GM23338 (cell line): Measurements from ENCODE around the gene BBS1. TPM values are rescaled to one million over a fixed set of nuclear protein-coding genes. Genes with fewer than 3 reads are reported as not detected.

Experiments used
- ATAC-seq: fragments of 200-7000 bp; cut with Tn5 transposase; 3 replicates; pipeline ENCODE4 v1.9.1; 2020
- DNase-seq: peaks from one replicate; pipeline ENCODE4 v3.0.0-alpha.2; 2015; ENCODE audit warnings: low spot score
- H2AFZ ChIP-seq: fragments of 200-600 bp; sonication (generic); 2 replicates; pipeline ENCODE4 v1.8.0; 2016; ENCODE audit warnings: antibody characterized with exemption, mild to moderate bottlenecking, moderate library complexity
- H3F3A ChIP-seq: fragments of 200-600 bp; sonication (generic); replicated peaks from 2 replicates; pipeline ENCODE4 v1.8.0; 2017; ENCODE audit warnings: antibody characterized with exemption, mixed run types, low read depth
- H3K27ac ChIP-seq: fragments of 200-600 bp; sonication (generic); 2 replicates; pipeline ENCODE4 v1.6.1; 2016; ENCODE audit warnings: low read depth
- H3K27me3 ChIP-seq: fragments of 200-600 bp; sonication (generic); 2 replicates; pipeline ENCODE4 v1.8.0; 2016; ENCODE audit warnings: mild to moderate bottlenecking, mixed run types, moderate library complexity; ENCODE audit not compliant: insufficient read depth
- H3K36me3 ChIP-seq: fragments of 200-600 bp; sonication (generic); 2 replicates; pipeline ENCODE4 v1.8.0; 2016; ENCODE audit warnings: mild to moderate bottlenecking; ENCODE audit not compliant: insufficient read depth
- H3K4me1 ChIP-seq: fragments of 200-600 bp; sonication (generic); 2 replicates; pipeline ENCODE4 v1.8.0; 2016; ENCODE audit warnings: mild to moderate bottlenecking, moderate library complexity; ENCODE audit not compliant: insufficient read depth
- H3K4me2 ChIP-seq: fragments of 200-600 bp; sonication (generic); 2 replicates; pipeline ENCODE4 v1.7.1; 2017; ENCODE audit warnings: mixed run types
- H3K4me3 ChIP-seq: fragments of 200-600 bp; sonication (generic); 2 replicates; pipeline ENCODE4 v1.6.1; 2016; ENCODE audit warnings: mixed run types
- H3K79me2 ChIP-seq: fragments of 200-600 bp; sonication (generic); replicated peaks from 2 replicates; pipeline ENCODE4 v1.8.0; 2017; ENCODE audit warnings: mild to moderate bottlenecking; ENCODE audit not compliant: insufficient read depth
- H3K9me2 ChIP-seq: fragments of 200-600 bp; sonication (generic); 2 replicates; pipeline ENCODE4 v1.8.0; 2017; ENCODE audit not compliant: insufficient read depth
- H4K20me1 ChIP-seq: fragments of 200-600 bp; sonication (generic); replicated peaks from 2 replicates; pipeline ENCODE4 v1.8.0; 2017; ENCODE audit warnings: mild to moderate bottlenecking; ENCODE audit not compliant: insufficient read depth
- H3K27ac Mint-ChIP-seq: 2 replicates; pipeline ENCODE4 v1.8.0; 2020; ENCODE audit warnings: inconsistent platforms, mild to moderate bottlenecking, moderate library complexity, mixed read lengths
- H3K27me3 Mint-ChIP-seq: 3 replicates; pipeline ENCODE4 v1.8.0; 2022; ENCODE audit warnings: low read depth, mild to moderate bottlenecking, moderate library complexity, mixed read lengths, inconsistent platforms; ENCODE audit not compliant: insufficient read depth, poor library complexity
- H3K36me3 Mint-ChIP-seq: 3 replicates; pipeline ENCODE4 v1.8.0; 2021; ENCODE audit warnings: low read depth, mild to moderate bottlenecking, inconsistent platforms, moderate library complexity, mixed read lengths
- H3K4me1 Mint-ChIP-seq: 3 replicates; pipeline ENCODE4 v1.8.0; 2020; ENCODE audit warnings: mild to moderate bottlenecking, inconsistent platforms, mixed read lengths
- H3K4me3 Mint-ChIP-seq: 3 replicates; pipeline ENCODE4 v1.8.0; 2021; ENCODE audit warnings: moderate library complexity, mild to moderate bottlenecking, inconsistent platforms, mixed read lengths
- H3K9me3 Mint-ChIP-seq: 3 replicates; pipeline ENCODE4 v1.8.0; 2020; ENCODE audit warnings: moderate library complexity, mild to moderate bottlenecking, inconsistent platforms, mixed read lengths
- EZH2phosphoT487 ChIP-seq: fragments of 200-600 bp; sonication (generic); IDR thresholded peaks from one replicate; pipeline ENCODE4 v1.8.1; 2018; ENCODE audit warnings: antibody characterized with exemption; ENCODE audit not compliant: unreplicated experiment
- JUNB ChIP-seq: IDR thresholded peaks from one replicate; pipeline ENCODE4 v1.6.1; 2016; ENCODE audit warnings: antibody characterized with exemption; ENCODE audit not compliant: unreplicated experiment
- NANOG ChIP-seq: IDR thresholded peaks from 2 replicates; pipeline ENCODE4 v1.6.1; 2016; ENCODE audit warnings: antibody characterized with exemption, borderline replicate concordance
- REST ChIP-seq: IDR thresholded peaks from one replicate; pipeline ENCODE4 v1.6.1; 2018; ENCODE audit warnings: antibody characterized with exemption; ENCODE audit not compliant: unreplicated experiment
- ZNF331 ChIP-seq: fragments of 250-450 bp; sonication (Bioruptor Pico); IDR thresholded peaks from 2 replicates; pipeline ENCODE4 v1.5.0; 2020; ENCODE audit warnings: low read depth, mild to moderate bottlenecking, moderate library complexity
- ZNF462 ChIP-seq: fragments of 250-450 bp; sonication (Bioruptor Pico); IDR thresholded peaks from 2 replicates; pipeline ENCODE4 v1.5.0; 2020; ENCODE audit warnings: mild to moderate bottlenecking, moderate library complexity
- polyA plus RNA-seq: library from polyadenylated mRNA; unstranded; fragments of >200 nt; fragmentation: Nextera tagmentation; extraction: Ambion mirVana; gene quantifications from 2 replicates; pipeline ENCODE4 v1.2.1, GENCODE V29; 2016
- total RNA-seq: library from RNA; depleted of rRNA; stranded (reverse); fragments of >200 nt; shearing (Covaris generic); gene quantifications from 2 replicates; pipeline ENCODE4 v1.2.3, GENCODE V29; 2014

The BBS1 gene
- total and polyA plus RNA-seq, 2 experiments from 2014 or later, result 11.6 to 41.3 TPM

GRCh38 chr11:66562275-66562674 is 51.8 kb downstream of the BBS1 start:
- no peaks in the 10 kb centered on the region for H4K20me1 ChIP-seq
- Mint-ChIP-seq H3K27ac (no peak overlapping the region), H3K27me3 (peaks cover 17% of the 10 kb centered on the region), H3K4me1 (no peaks in the 10 kb centered on the region; the same call in 2 of the 3 replicates), H3K36me3 (peaks cover 14% of the 10 kb centered on the region), H3K9me3 (no peaks in the 10 kb centered on the region), H3K4me3 (no peak overlapping the region)
- H3K4me1 ChIP-seq, result 0 out of 2 replicates have a peak, but pooled peaks cover 4% of the 10 kb centered on the region
- no peaks in the 10 kb centered on the region for H3K9me2 ChIP-seq
- no peak overlapping the region for H3K4me3 ChIP-seq
- H2AFZ ChIP-seq, result no peak overlapping the region
- H3K79me2 ChIP-seq, result no peaks in the 10 kb centered on the region
- DNase-seq (no peak), ATAC-seq (no peak)
- no peak overlapping the region for H3K27ac ChIP-seq
- no peak overlapping the region for H3K4me2 ChIP-seq
- TF ChIP-seq NANOG (no peak), REST (no peak)
- 0 out of 2 replicates have a peak, but pooled peaks cover 3% of the 10 kb centered on the region for H3F3A ChIP-seq
- H3K27me3 ChIP-seq, result peaks cover under 1% of the 10 kb centered on the region; the same call in 1 of the 2 replicates
- H3K36me3 ChIP-seq, result no peaks in the 10 kb centered on the region

GRCh38 chr11:66562907-66563583 is 52.6 kb downstream of the BBS1 start:
- Mint-ChIP-seq H3K4me3 (no peak overlapping the region), H3K27me3 (peaks cover 14% of the 10 kb centered on the region), H3K4me1 (no peaks in the 10 kb centered on the region; the same call in 2 of the 3 replicates), H3K36me3 (peaks cover 14% of the 10 kb centered on the region), H3K27ac (no peak overlapping the region), H3K9me3 (no peaks in the 10 kb centered on the region)
- Histone ChIP-seq H3K36me3 (no peaks in the 10 kb centered on the region), H3K79me2 (no peaks in the 10 kb centered on the region), H3K9me2 (no peaks in the 10 kb centered on the region), H3K27me3 (peaks cover 6% of the 10 kb centered on the region; the same call in 1 of the 2 replicates), H3K4me2 (no peak overlapping the region), H2AFZ (no peak overlapping the region), H3K4me3 (no peak overlapping the region), H3K27ac (no peak overlapping the region), H3K4me1 (0 out of 2 replicates have a peak, but pooled peaks cover 4% of the 10 kb centered on the region), H4K20me1 (no peaks in the 10 kb centered on the region), H3F3A (0 out of 2 replicates have a peak, but pooled peaks cover 3% of the 10 kb centered on the region)
- no peak for TF ChIP-seq EZH2phosphoT487
- TF ChIP-seq ZNF331 (CRISPR knock-in tag), result no peak
- no peak for TF ChIP-seq ZNF462 (CRISPR knock-in tag)
- no peak for TF ChIP-seq JUNB
- DNase-seq, result no peak
- ATAC-seq, result no peak
